Uterus (tissue), 2 donors: ENCODE results near the gene NUDT4.

ENCODE experiments used
- CTCF ChIP-seq, 4 experiments: fragments of 200-600 bp in 2 of 4; fragments of 450-650 bp in 2 of 4; sonication (generic) in 2 of 4; IDR thresholded peaks; one replicate each; pipeline ENCODE4 v1.5.1; 2016 to 2019; ENCODE audit warnings: antibody characterized with exemption in 4 of 4, mild to moderate bottlenecking in 2 of 4, moderate library complexity in 1 of 4
- POLR2A ChIP-seq, 2 donors: fragments of 450-650 bp; IDR thresholded peaks; one replicate each; pipeline ENCODE4 v1.6.1; 2016; ENCODE audit warnings: antibody characterized with exemption in 2 of 2, mild to moderate bottlenecking in 1 of 2, moderate library complexity in 1 of 2

- TF ChIP-seq CTCF (IDR thresholded peaks at IDR 0.05) (no peak), POLR2A (IDR thresholded peaks at IDR 0.05) (no peak)
Measured at GRCh38 chr12:93426412-93426805, 48.7 kb downstream of the NUDT4 start.
